Non-pigmented ciliary epithelial cell (primary cell): ENCODE data around the gene EOGT.

Source experiments
- DNase-seq: peaks from one replicate; pipeline ENCODE4 v3.0.0-alpha.2; 2010; ENCODE audit warnings: low read depth

Gene EOGT

GRCh38 chr3:69013253-69014021 is at the start of gene EOGT:
Gene EOGT (minus strand): TSS chr3:69013684. CDS start chr3:69009846, 3,838 bp downstream.
- DNase-seq, result no peak

- no peak for DNase-seq
These were observed 46.2 kb upstream of the EOGT start for GRCh38 chr3:69059688-69060087.

DNA sequence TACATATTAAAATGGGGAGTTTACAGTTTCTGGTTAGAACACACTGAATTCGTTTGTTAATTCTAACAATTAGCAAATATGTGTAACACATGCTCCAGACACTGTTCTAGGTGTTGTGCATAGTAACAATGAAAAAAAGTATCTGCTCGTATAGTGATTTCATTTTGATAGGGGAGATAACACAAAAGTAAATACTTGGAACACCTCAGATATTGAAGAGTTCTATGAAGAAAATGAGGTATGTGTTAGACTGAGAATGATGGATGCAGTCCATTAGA is 45.4 kb upstream of the EOGT start:
- no peak for DNase-seq

DNA sequence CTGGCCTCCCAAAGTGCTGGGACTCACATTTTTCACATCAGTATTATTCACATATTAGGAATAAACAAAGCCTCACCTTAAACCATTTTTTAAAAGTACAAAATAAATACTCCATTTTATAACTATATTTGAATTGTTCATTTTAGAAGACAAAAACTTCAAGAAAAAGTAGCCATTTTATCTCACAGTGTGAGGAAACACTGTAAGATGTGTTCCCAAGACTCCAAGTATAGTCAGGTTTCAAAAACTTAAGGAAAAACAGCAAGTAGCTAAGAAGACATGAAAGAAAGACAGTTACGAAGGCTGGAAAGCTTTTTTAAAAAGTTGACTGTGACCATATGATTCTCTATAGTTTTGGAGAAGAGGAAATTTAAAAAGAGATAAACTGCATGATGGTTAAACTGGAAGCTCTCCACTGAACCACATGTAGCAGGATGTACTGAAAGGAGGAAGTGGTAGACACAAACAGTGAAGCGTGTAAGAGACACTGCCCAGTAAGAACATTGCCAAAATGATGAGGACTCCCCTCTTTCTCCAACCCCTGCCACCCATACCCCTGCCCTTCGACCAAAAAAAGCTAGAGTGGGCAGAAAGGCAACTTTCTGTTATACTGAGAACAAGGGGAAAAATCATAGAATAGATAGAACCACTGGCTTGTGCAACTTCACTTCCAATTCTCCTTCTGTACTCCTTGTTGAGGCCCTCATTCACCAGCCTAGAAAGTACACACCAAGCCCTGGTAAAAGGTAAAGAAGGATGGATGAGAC is 44.9 kb upstream of the EOGT start:
- no peak for DNase-seq

GRCh38 chr3:69052472-69052898 is 39.0 kb upstream of the EOGT start:
- DNase-seq, result no peak

DNA sequence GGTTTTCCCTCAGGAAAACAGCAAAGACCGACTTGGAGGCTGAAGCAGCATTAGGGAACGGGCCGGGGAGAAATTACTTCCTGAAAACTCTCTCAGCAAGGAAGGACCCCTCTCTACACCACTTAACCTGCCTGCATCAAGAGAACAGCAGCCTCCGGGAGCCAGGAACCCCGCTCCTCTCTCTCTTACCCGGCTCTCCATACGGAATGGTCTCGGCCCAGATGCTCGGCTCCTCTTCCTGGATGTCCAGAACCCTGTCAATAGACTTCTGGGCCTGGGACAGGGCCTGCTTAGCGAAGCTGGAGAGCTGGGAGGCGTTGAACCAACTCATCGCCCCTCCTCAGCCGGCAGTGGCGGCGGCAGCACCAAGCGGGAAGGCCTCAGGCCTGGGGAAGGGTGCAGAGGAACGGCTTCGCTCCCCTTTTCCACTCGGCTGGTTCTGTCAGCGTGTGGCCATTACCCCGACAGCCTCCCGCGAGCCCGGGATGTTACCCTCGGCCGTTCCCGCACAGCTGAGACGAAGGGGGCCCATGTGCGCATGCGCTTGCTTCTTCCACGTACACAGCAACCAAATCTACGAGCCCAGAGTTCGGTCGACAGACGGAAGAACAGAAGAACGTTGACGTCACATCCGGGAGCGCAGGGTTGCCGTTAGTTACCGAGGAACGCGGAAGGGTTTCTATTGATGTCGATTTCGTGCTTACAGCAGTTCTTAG is 38.4 kb upstream of the EOGT start, which contains the start of gene TMF1:
TMF1 (minus strand) TSS at position 578 of the 716 bp plus-strand sequence; CDS start at position 331, 247 bp downstream.
- DNase-seq, result peak; percentile 97

DNA sequence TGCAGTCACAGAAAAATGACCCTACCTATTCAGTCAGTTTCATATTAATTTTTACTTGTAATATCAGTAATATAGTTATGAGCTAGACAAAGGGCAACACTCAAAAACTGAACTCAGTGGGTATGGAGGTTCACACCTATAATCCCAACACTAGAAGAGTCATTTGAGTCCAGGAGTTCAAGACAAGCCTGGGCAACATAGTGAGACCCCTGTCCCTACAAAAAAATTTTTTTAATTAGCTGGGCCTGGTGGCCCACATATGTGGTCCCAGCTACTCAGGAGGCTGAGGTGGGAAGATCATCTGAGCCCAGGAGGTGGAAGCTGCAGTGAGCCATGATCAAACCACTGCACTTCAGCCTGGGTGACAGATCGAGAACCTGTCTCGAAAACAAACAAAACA is 35.5 kb upstream of the EOGT start:
- DNase-seq, result no peak

DNA sequence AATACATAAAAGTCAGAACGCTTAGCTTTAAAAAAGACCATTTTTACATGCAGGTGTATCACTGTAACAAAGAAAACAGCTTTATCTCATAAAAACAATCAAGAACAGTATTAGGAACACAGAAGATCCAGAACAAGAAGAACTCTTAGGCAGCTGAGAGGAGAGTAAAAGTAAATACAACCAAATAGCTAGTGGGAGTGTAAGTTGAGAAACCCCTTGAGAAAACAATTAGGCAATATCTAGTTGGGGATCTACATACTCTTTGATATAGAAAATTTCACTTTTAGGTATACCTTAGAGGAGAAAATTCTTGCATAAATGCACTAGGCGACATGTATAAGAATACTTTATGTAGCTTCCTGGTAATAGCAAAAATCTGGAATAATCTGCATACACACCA is 31.1 kb upstream of the EOGT start:
- DNase-seq, result no peak

GRCh38 chr3:69033470-69033869 is 20.0 kb upstream of the EOGT start:
- no peak for DNase-seq

DNA sequence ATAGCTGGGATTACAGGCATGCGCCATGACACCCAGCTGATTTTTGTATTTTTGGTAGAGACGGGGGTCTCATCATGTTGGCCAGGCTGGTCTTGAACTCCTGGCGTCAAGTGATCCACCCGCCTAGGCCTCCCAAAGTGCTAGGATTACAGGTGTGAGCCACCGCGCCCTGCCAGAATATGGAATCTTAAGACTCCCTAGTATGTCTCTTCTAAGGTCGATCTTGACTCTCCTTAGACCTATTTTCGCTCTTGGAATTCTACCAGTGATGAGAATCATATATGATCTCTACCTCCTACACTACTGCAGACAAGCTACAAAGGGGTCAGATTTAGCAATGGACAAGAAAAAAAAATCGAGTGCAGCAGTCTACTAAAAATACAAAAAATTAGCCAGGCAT is 19.3 kb upstream of the EOGT start:
- DNase-seq, result no peak

GRCh38 chr3:69032142-69032541 is 18.7 kb upstream of the EOGT start:
- no peak for DNase-seq

DNA sequence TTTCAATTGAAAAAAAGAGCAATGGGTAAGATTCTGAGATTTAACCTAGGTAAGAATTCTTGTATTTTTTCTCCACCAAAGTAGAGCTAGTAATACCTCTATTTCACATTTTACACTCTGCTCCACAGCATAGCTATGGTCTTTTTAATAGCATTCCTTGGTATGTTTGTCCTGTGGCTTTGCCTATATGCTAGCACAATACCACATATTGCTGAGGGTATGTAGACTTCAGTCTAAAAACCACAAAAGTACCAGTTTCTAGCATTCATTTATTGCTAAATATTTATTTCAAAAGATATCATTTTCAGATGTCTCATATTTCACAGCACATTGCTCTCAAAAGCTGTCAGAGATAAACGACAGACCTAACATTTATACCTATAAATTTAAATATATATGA is 18.2 kb upstream of the EOGT start:
- no peak for DNase-seq

GRCh38 chr3:69020857-69021256 is 7.4 kb upstream of the EOGT start:
- DNase-seq, result no peak

DNA sequence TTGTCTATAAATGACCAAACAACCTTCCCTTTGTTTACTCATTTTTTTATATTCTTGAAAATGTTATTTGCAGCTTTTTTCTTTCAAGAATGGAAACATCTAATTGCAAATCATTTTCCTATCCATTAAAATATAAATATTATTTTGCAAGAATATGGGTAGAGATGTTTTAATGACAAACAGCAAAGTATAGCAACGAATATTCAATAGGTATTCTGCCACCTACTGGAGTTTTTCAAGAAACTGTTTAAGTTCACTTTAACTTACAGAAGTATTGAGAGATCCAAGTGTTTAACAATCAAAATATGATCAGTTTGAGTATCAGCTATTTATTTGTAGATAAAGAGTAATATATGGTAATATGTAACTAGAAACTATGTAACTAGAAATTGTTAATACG is 6.9 kb upstream of the EOGT start:
- no peak for DNase-seq

GRCh38 chr3:69016901-69017300 is 3.4 kb upstream of the EOGT start:
- DNase-seq, result no peak

GRCh38 chr3:69016102-69016501 is 2.6 kb upstream of the EOGT start:
- DNase-seq, result no peak

DNA sequence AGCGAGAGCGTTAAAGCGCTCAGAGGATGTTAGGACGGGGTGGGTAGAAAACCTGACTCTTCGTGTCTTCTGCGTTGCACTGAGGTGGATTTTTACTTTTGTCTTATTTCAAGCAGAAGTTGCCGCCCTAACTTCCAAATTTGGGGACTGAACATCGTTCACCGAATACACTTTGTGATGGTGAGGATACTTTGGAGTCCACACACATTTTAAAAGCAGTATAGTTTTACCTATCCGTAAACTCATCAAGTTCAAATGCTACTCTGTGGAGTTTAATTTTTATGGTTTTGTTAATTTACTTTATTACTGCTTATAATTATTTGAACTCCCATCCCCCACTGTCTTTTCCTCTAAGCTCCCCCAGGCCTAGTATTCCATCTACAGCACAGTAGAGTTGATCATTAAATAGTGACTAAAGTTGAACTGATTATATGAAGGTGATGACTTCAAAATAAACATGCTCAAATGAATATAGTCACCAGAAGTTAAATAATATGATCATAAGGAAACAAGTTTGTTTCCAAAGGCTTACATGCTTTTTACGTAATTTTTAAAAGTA is 617 bp upstream of the EOGT start:
- no peak for DNase-seq

GRCh38 chr3:69012800-69013252 is 658 bp downstream of the EOGT start:
- no peak for DNase-seq

- DNase-seq, result no peak
These were observed 1.2 kb downstream of the EOGT start for GRCh38 chr3:69012100-69012799.

GRCh38 chr3:69011096-69011730 is 2.3 kb downstream of the EOGT start:
- DNase-seq, result no peak
